Muscle of arm (tissue), 12 donors: ENCODE data around the gene NKPD1. TPM values are rescaled to one million over a fixed set of nuclear protein-coding genes. Genes with fewer than 3 reads are reported as not detected.

Source experiments
- DNase-seq: peaks from one replicate; pipeline ENCODE4 v3.0.0-alpha.2; 2013
- polyA plus RNA-seq, 12 donors: library from polyadenylated mRNA; unstranded; fragments of 120-200 nt; gene quantifications; one replicate each; pipeline ENCODE4 v1.2.1, GENCODE V29; 2013; ENCODE audit not compliant: insufficient read length in 12 of 12

NKPD1 gene
- polyA plus RNA-seq, 12 donors, result 0.07 to 1.1 (median 0.12) TPM; not detected in 3

GRCh38 chr19:45156011-45156630 lies 4.7 kb downstream of the NKPD1 start:
- no peak for DNase-seq

GRCh38 chr19:45154064-45154827 lies 6.5 kb downstream of the NKPD1 start:
- no peak for DNase-seq

- peak; percentile 57 for DNase-seq
These were observed 7.3 kb downstream of the NKPD1 start for GRCh38 chr19:45153339-45154063.

- DNase-seq, result peak; percentile 39
These were observed 8.1 kb downstream of the NKPD1 start for GRCh38 chr19:45152504-45153338.

- no peak for DNase-seq
These were observed 8.8 kb downstream of the NKPD1 start for GRCh38 chr19:45151821-45152503.

GRCh38 chr19:45151320-45151719 lies 9.5 kb downstream of the NKPD1 start:
- DNase-seq, result no peak

- DNase-seq, result no peak
These were observed 10.0 kb downstream of the NKPD1 start for GRCh38 chr19:45150751-45151281.

- no peak for DNase-seq
These were observed 10.6 kb downstream of the NKPD1 start for GRCh38 chr19:45150180-45150579.

- DNase-seq, result no peak
These were observed 11.7 kb downstream of the NKPD1 start for GRCh38 chr19:45149129-45149528.

- DNase-seq, result no peak
These were observed 12.7 kb downstream of the NKPD1 start for GRCh38 chr19:45147835-45148676.

- no peak for DNase-seq
These were observed 14.0 kb downstream of the NKPD1 start for GRCh38 chr19:45146741-45147205.

- DNase-seq, result no peak
These were observed 14.5 kb downstream of the NKPD1 start for GRCh38 chr19:45146251-45146650.

- no peak for DNase-seq
These were observed 15.3 kb downstream of the NKPD1 start for GRCh38 chr19:45145270-45146189.

- no peak for DNase-seq
These were observed 16.1 kb downstream of the NKPD1 start for GRCh38 chr19:45144431-45145269.

- no peak for DNase-seq
These were observed 18.1 kb downstream of the NKPD1 start for GRCh38 chr19:45142726-45143110.

GRCh38 chr19:45142016-45142725 lies 18.6 kb downstream of the NKPD1 start:
- no peak for DNase-seq
